Type B pancreatic cell (in vitro differentiated cells): ENCODE data around the gene BPIFB2. TPM values are rescaled to one million over a fixed set of nuclear protein-coding genes. Genes with fewer than 3 reads are reported as not detected.

ENCODE experiments used
- DNase-seq: peaks from one replicate; pipeline ENCODE4 v3.0.0; 2021; ENCODE audit warnings: mixed read lengths; ENCODE audit not compliant: unreplicated experiment; ENCODE audit errors: extremely low spot score
- H3K27ac Mint-ChIP-seq: 2 replicates; pipeline ENCODE4 v1.8.0; 2021; ENCODE audit warnings: mild to moderate bottlenecking, mixed read lengths
- H3K27me3 Mint-ChIP-seq: 2 replicates; pipeline ENCODE4 v1.8.0; 2021; ENCODE audit warnings: mixed read lengths
- H3K36me3 Mint-ChIP-seq: 2 replicates; pipeline ENCODE4 v1.8.0; 2021; ENCODE audit warnings: mixed read lengths
- H3K4me1 Mint-ChIP-seq: one replicate; pipeline ENCODE4 v1.8.0; 2021; ENCODE audit warnings: mixed read lengths; ENCODE audit not compliant: unreplicated experiment
- H3K4me3 Mint-ChIP-seq: 2 replicates; pipeline ENCODE4 v1.8.0; 2021; ENCODE audit warnings: mild to moderate bottlenecking, mixed read lengths
- H3K9me3 Mint-ChIP-seq: 2 replicates; pipeline ENCODE4 v1.8.0; 2021; ENCODE audit warnings: mixed read lengths
- CTCF ChIP-seq: fragments of 200-600 bp; sonication (generic); conservative IDR thresholded peaks from 2 replicates; pipeline ENCODE4 v1.5.0; 2021; ENCODE audit warnings: antibody characterized with exemption, mild to moderate bottlenecking
- total RNA-seq: library from RNA; stranded (reverse); gene quantifications from 2 replicates; pipeline ENCODE4 v1.2.1, GENCODE V29; 2021; ENCODE audit warnings: low replicate concordance

The BPIFB2 gene
- total RNA-seq, 1 donor from 2014 or later = 0.22 TPM

GRCh38 chr20:32991792-32992641 lies 15.5 kb upstream of the BPIFB2 start:
- Mint-ChIP-seq H3K27ac (no peak overlapping the region), H3K4me1 (no peaks in the 10 kb centered on the region), H3K36me3 (no peaks in the 10 kb centered on the region), H3K4me3 (no peak overlapping the region), H3K27me3 (peaks cover 6% of the 10 kb centered on the region), H3K9me3 (peaks cover 5% of the 10 kb centered on the region)
- DNase-seq = no peak
- no peak for TF ChIP-seq CTCF

GRCh38 chr20:32993496-32994050 lies 13.9 kb upstream of the BPIFB2 start:
- Mint-ChIP-seq H3K36me3 (no peaks in the 10 kb centered on the region), H3K9me3 (peaks cover 5% of the 10 kb centered on the region), H3K4me3 (no peak overlapping the region), H3K27me3 (peaks cover 13% of the 10 kb centered on the region), H3K4me1 (no peaks in the 10 kb centered on the region), H3K27ac (no peak overlapping the region)
- DNase-seq = no peak
- no peak for TF ChIP-seq CTCF

DNA sequence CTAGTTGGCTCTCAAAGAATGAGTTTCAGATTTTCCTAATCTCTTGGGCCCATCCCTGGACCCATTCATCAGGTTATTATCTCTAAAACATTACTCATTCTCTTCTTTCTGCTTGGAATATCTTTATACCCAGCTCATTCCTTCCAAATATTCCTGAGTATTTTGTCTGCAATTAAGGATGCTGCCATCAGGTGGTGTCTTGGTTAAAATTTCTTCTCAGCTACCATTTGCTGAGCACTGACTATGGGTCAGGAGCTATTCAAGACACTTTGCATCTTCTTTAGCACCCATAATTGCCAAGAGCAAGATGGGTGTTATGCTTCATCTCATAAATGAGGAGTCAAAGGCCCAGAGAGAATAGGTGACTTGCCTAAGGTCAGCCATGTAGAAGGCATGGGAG lies 11.7 kb upstream of the BPIFB2 start:
- H3K36me3 Mint-ChIP-seq = no peaks in the 10 kb centered on the region

GRCh38 chr20:32997431-32997830 lies 10.1 kb upstream of the BPIFB2 start:
- Mint-ChIP-seq H3K9me3 (peaks cover 5% of the 10 kb centered on the region), H3K36me3 (no peaks in the 10 kb centered on the region), H3K27ac (no peak overlapping the region), H3K27me3 (peaks cover 23% of the 10 kb centered on the region), H3K4me1 (no peaks in the 10 kb centered on the region), H3K4me3 (no peak overlapping the region)
- no peak for TF ChIP-seq CTCF
- no peak for DNase-seq

More for the DNA sequence above, 11.7 kb upstream of the BPIFB2 start:
- no peak overlapping the region for H3K27ac Mint-ChIP-seq
- H3K9me3 Mint-ChIP-seq = peaks cover 5% of the 10 kb centered on the region
- TF ChIP-seq CTCF = peak; percentile 51
- peaks cover 19% of the 10 kb centered on the region for H3K27me3 Mint-ChIP-seq
- no peak overlapping the region for H3K4me3 Mint-ChIP-seq
- no peaks in the 10 kb centered on the region for H3K4me1 Mint-ChIP-seq
- DNase-seq = no peak

GRCh38 chr20:32999603-33000250 lies 7.8 kb upstream of the BPIFB2 start:
- Mint-ChIP-seq H3K4me1 (no peaks in the 10 kb centered on the region), H3K27ac (no peak overlapping the region), H3K4me3 (no peak overlapping the region), H3K9me3 (peaks cover 5% of the 10 kb centered on the region), H3K27me3 (peaks cover 23% of the 10 kb centered on the region), H3K36me3 (no peaks in the 10 kb centered on the region)
- no peak for DNase-seq
- TF ChIP-seq CTCF = no peak
